ENCODE results near the gene EVI5L. TPM values are rescaled to one million over a fixed set of nuclear protein-coding genes. Genes with fewer than 3 reads are reported as not detected.

The EVI5L gene
- polyA plus RNA-seq, 1 experiment = 11.7 TPM

GRCh38 chr19:7863971-7864689 is 34.1 kb downstream of the EVI5L start:
- CTCF ChIA-PET = interaction anchor here (1.0 to 1.5 kb wide), 3 partner anchors 10 to 12 kb away, joined by 3 to 5 read pairs (median 4); no protein-coding TSS in a partner anchor
- Histone ChIP-seq H3K4me3 (ENCODE audit: low read depth, low read length) (no peak overlapping the region), H3K36me3 (ENCODE audit: control insufficient read depth, insufficient read depth, low read length) (no peaks in the 10 kb centered on the region; the same call in none of the 2 replicates), H3K27me3 (ENCODE audit: control insufficient read depth, insufficient read depth, low read length) (0 out of 2 replicates have a peak, but pooled peaks cover 2% of the 10 kb centered on the region)
- POLR2A ChIA-PET = no interaction called here
- TF ChIP-seq CTCF (IDR thresholded peaks at IDR 0.05; ENCODE audit: insufficient read depth, low read depth, low read length) = no peak
- no peak for DNase-seq (ENCODE audit: low read depth)

GRCh38 chr19:7864690-7865074 is 34.7 kb downstream of the EVI5L start:
- ChIA-PET POLR2A (no interaction called here), CTCF (interaction anchor here (1.0 to 1.5 kb wide), 2 partner anchors 11 to 12 kb away, joined by 3 to 5 read pairs; no protein-coding TSS in a partner anchor)
- DNase-seq (ENCODE audit: low read depth) = no peak
- no peak for TF ChIP-seq CTCF (IDR thresholded peaks at IDR 0.05; ENCODE audit: insufficient read depth, low read depth, low read length)
- H3K4me3 ChIP-seq (ENCODE audit: low read depth, low read length) = no peak overlapping the region
- H3K27me3 ChIP-seq (ENCODE audit: control insufficient read depth, insufficient read depth, low read length) = 0 out of 2 replicates have a peak, but pooled peaks cover 2% of the 10 kb centered on the region
- H3K36me3 ChIP-seq (ENCODE audit: control insufficient read depth, insufficient read depth, low read length) = no peaks in the 10 kb centered on the region; the same call in 1 of the 2 replicates

- ChIA-PET CTCF (interaction anchor here (1.1 to 1.5 kb wide), 2 partner anchors 11 to 13 kb away, joined by 5 read pairs; no protein-coding TSS in a partner anchor), POLR2A (no interaction called here)
- no peak for DNase-seq (ENCODE audit: low read depth)
Measured at GRCh38 chr19:7865262-7865911, 35.4 kb downstream of the EVI5L start.

GRCh38 chr19:7866399-7867091 is 36.5 kb downstream of the EVI5L start:
- ChIA-PET POLR2A (interaction anchor here (0.6 kb wide), 1 partner anchor 524 kb away, joined by 3 read pairs; the partner anchor contains the start of gene RAB11B), CTCF (no interaction called here)
- H3K27me3 ChIP-seq (ENCODE audit: control insufficient read depth, insufficient read depth, low read length) = 0 out of 2 replicates have a peak, but pooled peaks cover 2% of the 10 kb centered on the region
- H3K36me3 ChIP-seq (ENCODE audit: control insufficient read depth, insufficient read depth, low read length) = no peaks in the 10 kb centered on the region; the same call in 1 of the 2 replicates
- TF ChIP-seq CTCF (IDR thresholded peaks at IDR 0.05; ENCODE audit: insufficient read depth, low read depth, low read length) = no peak
- no peak overlapping the region for H3K4me3 ChIP-seq (ENCODE audit: low read depth, low read length)
- no peak for DNase-seq (ENCODE audit: low read depth)

More at GRCh38 chr19:7865262-7865911, 35.4 kb downstream of the EVI5L start:
- TF ChIP-seq CTCF (IDR thresholded peaks at IDR 0.05; ENCODE audit: insufficient read depth, low read depth, low read length) = no peak
- Histone ChIP-seq H3K4me3 (ENCODE audit: low read depth, low read length) (no peak overlapping the region), H3K27me3 (ENCODE audit: control insufficient read depth, insufficient read depth, low read length) (0 out of 2 replicates have a peak, but pooled peaks cover 2% of the 10 kb centered on the region), H3K36me3 (ENCODE audit: control insufficient read depth, insufficient read depth, low read length) (no peaks in the 10 kb centered on the region; the same call in 1 of the 2 replicates)

Data from BJ (cell line).